CD14-positive monocyte (primary cell): ENCODE measurements around the gene SSTR5. TPM values are rescaled to one million over a fixed set of nuclear protein-coding genes. Genes with fewer than 3 reads are reported as not detected.
A peak's percentile ranks its signal among the peaks of the same experiment; 100 is the strongest.

ENCODE experiments used
- DNase-seq, 3 donors: peaks; one replicate each; pipeline ENCODE4 v3.0.0-alpha.2; 2011 to 2022
- H2AFZ ChIP-seq: 2 replicates; pipeline ENCODE4 v1.6.0; 2012; ENCODE audit warnings: mild to moderate bottlenecking, low read depth, low read length, inconsistent platforms; ENCODE audit not compliant: insufficient read depth, poor library complexity, severe bottlenecking
- H3K27ac ChIP-seq, 2 donors: 1 replicate in 1 of 2; 2 replicates in 1 of 2; pipeline ENCODE4 v1.5.1; 2012 to 2013; ENCODE audit warnings: low read length in 2 of 2, control low read depth in 1 of 2, inconsistent platforms in 1 of 2, low read depth in 1 of 2, mild to moderate bottlenecking in 1 of 2
- H3K27me3 ChIP-seq, 2 donors: one replicate each; pipeline versions ENCODE4 v1.6.0 to v1.6.1; 2011 to 2013; ENCODE audit warnings: low read length in 2 of 2; ENCODE audit not compliant: control insufficient read depth in 2 of 2, insufficient read depth in 2 of 2
- H3K36me3 ChIP-seq, 2 donors: replicated peaks in 1 of 2; 1 replicate in 1 of 2; 2 replicates in 1 of 2; pipeline versions ENCODE4 v1.5.1 to v1.6.1; 2012 to 2013; ENCODE audit warnings: low read length in 2 of 2, control low read depth in 1 of 2, inconsistent platforms in 1 of 2, mild to moderate bottlenecking in 1 of 2; ENCODE audit not compliant: insufficient read depth in 2 of 2, control insufficient read depth in 1 of 2
- H3K4me1 ChIP-seq, 2 donors: 1 replicate in 1 of 2; 2 replicates in 1 of 2; pipeline versions ENCODE4 v1.5.1 to v1.6.1; 2012 to 2013; ENCODE audit warnings: low read length in 2 of 2, control low read depth in 1 of 2, inconsistent platforms in 1 of 2, mild to moderate bottlenecking in 1 of 2, moderate library complexity in 1 of 2; ENCODE audit not compliant: insufficient read depth in 2 of 2, control insufficient read depth in 1 of 2
- H3K4me2 ChIP-seq: replicated peaks from 2 replicates; pipeline ENCODE3; 2012; ENCODE audit warnings: low read length, moderate library complexity, mild to moderate bottlenecking; ENCODE audit not compliant: poor library complexity, severe bottlenecking; ENCODE audit errors: extremely low read depth
- H3K4me3 ChIP-seq, 3 experiments: fragments of 200-600 bp in 1 of 3; sonication (generic) in 1 of 3; replicated peaks in 1 of 3; 1 replicate in 2 of 3; 2 replicates in 1 of 3; pipeline ENCODE4 v1.5.1; 2011 to 2013; ENCODE audit warnings: low read length in 3 of 3, mild to moderate bottlenecking in 3 of 3, control low read depth in 2 of 3, low read depth in 2 of 3, inconsistent platforms in 1 of 3, moderate library complexity in 1 of 3
- H3K79me2 ChIP-seq: 2 replicates; pipeline ENCODE4 v1.6.0; 2012; ENCODE audit warnings: mild to moderate bottlenecking, control low read depth, inconsistent platforms, low read length, moderate library complexity; ENCODE audit not compliant: insufficient read depth
- H3K9ac ChIP-seq: 2 replicates; pipeline ENCODE4 v1.6.0; 2017; ENCODE audit warnings: low read length, mild to moderate bottlenecking; ENCODE audit not compliant: insufficient read depth, poor library complexity, severe bottlenecking
- H3K9me3 ChIP-seq, 2 donors: replicated peaks in 1 of 2; 1 replicate in 1 of 2; 2 replicates in 1 of 2; pipeline versions ENCODE4 v1.5.1 to v1.6.1; 2012 to 2013; ENCODE audit warnings: low read length in 2 of 2, control low read depth in 1 of 2; ENCODE audit not compliant: control insufficient read depth in 1 of 2, insufficient read depth in 1 of 2
- H4K20me1 ChIP-seq: 2 replicates; pipeline ENCODE4 v1.6.0; 2012; ENCODE audit warnings: mild to moderate bottlenecking, low read length, control low read depth, moderate library complexity; ENCODE audit not compliant: insufficient read depth
- H3K27ac Mint-ChIP-seq, 7 donors: one replicate each; pipeline ENCODE4 v1.8.0; 2020; ENCODE audit warnings: mild to moderate bottlenecking in 7 of 7, mixed read lengths in 7 of 7, moderate library complexity in 6 of 7, inconsistent platforms in 2 of 7
- H3K27me3 Mint-ChIP-seq, 3 donors: one replicate each; pipeline ENCODE4 v1.8.0; 2021 to 2022; ENCODE audit warnings: low read depth in 3 of 3, mild to moderate bottlenecking in 3 of 3, mixed read lengths in 3 of 3, moderate library complexity in 3 of 3, inconsistent platforms in 1 of 3
- H3K36me3 Mint-ChIP-seq, 2 donors: one replicate each; pipeline ENCODE4 v1.8.0; 2020; ENCODE audit warnings: mixed read lengths in 2 of 2, inconsistent platforms in 1 of 2, mild to moderate bottlenecking in 1 of 2
- H3K4me1 Mint-ChIP-seq: one replicate; pipeline ENCODE4 v1.8.0; 2020; ENCODE audit warnings: mild to moderate bottlenecking, mixed read lengths
- H3K4me3 Mint-ChIP-seq, 2 donors: one replicate each; pipeline ENCODE4 v1.8.0; 2020; ENCODE audit warnings: mild to moderate bottlenecking in 2 of 2, mixed read lengths in 2 of 2, moderate library complexity in 1 of 2
- H3K9me3 Mint-ChIP-seq, 7 donors: one replicate each; pipeline ENCODE4 v1.8.0; 2020 to 2022; ENCODE audit warnings: mixed read lengths in 7 of 7, mild to moderate bottlenecking in 6 of 7, moderate library complexity in 6 of 7, inconsistent platforms in 2 of 7
- CTCF ChIP-seq: fragments of 200-600 bp; IDR thresholded peaks from one replicate; pipeline ENCODE4 v1.8.0; 2022; ENCODE audit warnings: antibody characterized with exemption, mild to moderate bottlenecking
- WGBS: methylation state at CpG from one replicate; pipeline ENCODE4 v1.1.5; 2013; ENCODE audit warnings: missing lambda C conversion rate; ENCODE audit not compliant: insufficient coverage; 5-methylcytosine and 5-hydroxymethylcytosine counted together
- intact Hi-C, 2 donors: fragments of 100-400 bp; cut with micrococcal nuclease; formaldehyde crosslinking; loops; one replicate each; pipeline versions ENCODE4 v1.15.0 to v1.15.1; 2023
- polyA plus RNA-seq, 3 donors: library from polyadenylated mRNA; depleted of rRNA in 1 of 3; unstranded in 2 of 3; stranded (reverse) in 1 of 3; fragments of 300-500 nt in 2 of 3; fragments of >200 nt in 1 of 3; fragmentation: Illumina TruSeq in 2 of 3; gene quantifications; 1 replicate in 2 of 3; 2 replicates in 1 of 3; pipeline ENCODE4 v1.2.3, GENCODE V29; 2012 to 2021

Gene SSTR5
- polyA plus RNA-seq, 3 donors, result not detected

GRCh38 chr16:1049976-1050247 lies 22.6 kb upstream of the SSTR5 start:
- Histone ChIP-seq H3K4me3 (no peak overlapping the region), H3K9me3 (no peaks in the 10 kb centered on the region), H3K4me2 (no peak overlapping the region), H3K79me2 (no peaks in the 10 kb centered on the region), H3K4me1 (no peaks in the 10 kb centered on the region), H3K27me3 (no peaks in the 10 kb centered on the region), H3K36me3 (no peaks in the 10 kb centered on the region), H2AFZ (no peak overlapping the region), H4K20me1 (no peaks in the 10 kb centered on the region), H3K9ac (no peak overlapping the region), H3K27ac (no peak overlapping the region)
- no peaks in the 10 kb centered on the region for H3K4me1 Mint-ChIP-seq
- H3K4me3 Mint-ChIP-seq, result no peak overlapping the region
- TF ChIP-seq CTCF, result no peak
- no peak for DNase-seq
- H3K27ac Mint-ChIP-seq, result peak overlapping the region in 1 of 7 donors; percentile 42
- peaks cover 0 to 2% (median 0%) of the 10 kb centered on the region in 7 donors for H3K9me3 Mint-ChIP-seq
- no peaks in the 10 kb centered on the region for H3K36me3 Mint-ChIP-seq
- peaks cover 3 to 10% (median 4%) of the 10 kb centered on the region in 3 donors for H3K27me3 Mint-ChIP-seq
- 92% methylated on average over 11 of the region's 11 CpGs for WGBS
- intact Hi-C loops, result no loop called here

GRCh38 chr16:1050516-1050915 lies 22.0 kb upstream of the SSTR5 start:
- no peak overlapping the region for H3K27ac Mint-ChIP-seq
- H4K20me1 ChIP-seq, result no peaks in the 10 kb centered on the region
- no peak for TF ChIP-seq CTCF
- intact Hi-C loops, result no loop called here
- H3K4me3 Mint-ChIP-seq, result no peak overlapping the region
- no peak for DNase-seq
- H3K27ac ChIP-seq, result no peak overlapping the region
- H3K9me3 ChIP-seq, result no peaks in the 10 kb centered on the region
- no peaks in the 10 kb centered on the region for H3K36me3 Mint-ChIP-seq
- no peaks in the 10 kb centered on the region for H3K4me1 Mint-ChIP-seq
- no peak overlapping the region for H3K9ac ChIP-seq
- no peaks in the 10 kb centered on the region for H3K27me3 ChIP-seq
- WGBS, result 90% methylated on average over 27 of the region's 30 CpGs
- H3K4me3 ChIP-seq, result no peak overlapping the region
- H3K36me3 ChIP-seq, result no peaks in the 10 kb centered on the region
- H3K27me3 Mint-ChIP-seq, result peaks cover 3 to 13% (median 4%) of the 10 kb centered on the region in 3 donors
- no peaks in the 10 kb centered on the region for H3K4me1 ChIP-seq
- H2AFZ ChIP-seq, result no peak overlapping the region
- H3K9me3 Mint-ChIP-seq, result peaks cover 0 to 2% (median 0%) of the 10 kb centered on the region in 7 donors
- H3K79me2 ChIP-seq, result no peaks in the 10 kb centered on the region
- H3K4me2 ChIP-seq, result no peak overlapping the region
